ENCODE data around the gene HSPA5.

DNA sequence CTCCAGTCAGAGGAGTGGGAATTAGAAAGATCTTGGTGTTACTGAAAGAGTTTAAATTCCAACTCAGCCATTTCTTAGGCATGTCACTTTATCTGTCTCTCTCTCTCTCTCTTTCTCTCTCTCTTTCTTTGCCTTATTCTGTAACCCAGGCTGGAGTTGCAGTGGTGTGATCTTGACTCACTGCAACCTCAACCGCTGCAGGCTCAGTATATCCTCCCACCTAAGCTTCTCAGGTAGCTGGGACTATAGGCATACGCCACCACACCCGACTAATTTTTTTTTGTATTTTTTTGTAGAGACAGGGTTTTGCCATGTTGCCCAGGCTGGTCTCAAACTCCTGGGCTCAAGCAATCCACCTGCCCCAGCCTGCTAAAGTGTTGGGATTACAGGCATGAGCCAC is 22.5 kb downstream of the HSPA5 start:
- TF ChIP-seq, protein P1, sequence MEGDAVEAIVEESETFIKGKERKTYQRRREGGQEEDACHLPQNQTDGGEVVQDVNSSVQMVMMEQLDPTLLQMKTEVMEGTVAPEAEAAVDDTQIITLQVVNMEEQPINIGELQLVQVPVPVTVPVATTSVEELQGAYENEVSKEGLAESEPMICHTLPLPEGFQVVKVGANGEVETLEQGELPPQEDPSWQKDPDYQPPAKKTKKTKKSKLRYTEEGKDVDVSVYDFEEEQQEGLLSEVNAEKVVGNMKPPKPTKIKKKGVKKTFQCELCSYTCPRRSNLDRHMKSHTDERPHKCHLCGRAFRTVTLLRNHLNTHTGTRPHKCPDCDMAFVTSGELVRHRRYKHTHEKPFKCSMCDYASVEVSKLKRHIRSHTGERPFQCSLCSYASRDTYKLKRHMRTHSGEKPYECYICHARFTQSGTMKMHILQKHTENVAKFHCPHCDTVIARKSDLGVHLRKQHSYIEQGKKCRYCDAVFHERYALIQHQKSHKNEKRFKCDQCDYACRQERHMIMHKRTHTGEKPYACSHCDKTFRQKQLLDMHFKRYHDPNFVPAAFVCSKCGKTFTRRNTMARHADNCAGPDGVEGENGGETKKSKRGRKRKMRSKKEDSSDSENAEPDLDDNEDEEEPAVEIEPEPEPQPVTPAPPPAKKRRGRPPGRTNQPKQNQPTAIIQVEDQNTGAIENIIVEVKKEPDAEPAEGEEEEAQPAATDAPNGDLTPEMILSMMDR (IDR thresholded peaks at IDR 0.05; ENCODE audit: low read length) = no peak
- no peak for TF ChIP-seq EZH2 (optimal IDR thresholded peaks at IDR 0.05; ENCODE audit: low read depth, low read length)
